GM18511 (cell line): ENCODE results near the gene MED12L.
A peak's percentile ranks its signal among the peaks of the same experiment; 100 is the strongest.

Source experiments
- ATAC-seq: cut with Tn5 transposase; IDR thresholded peaks from one replicate; pipeline ENCODE4 v1.9.1; 2021; ENCODE audit warnings: mild to moderate bottlenecking, moderate library complexity; ENCODE audit not compliant: unreplicated experiment

MED12L gene

DNA sequence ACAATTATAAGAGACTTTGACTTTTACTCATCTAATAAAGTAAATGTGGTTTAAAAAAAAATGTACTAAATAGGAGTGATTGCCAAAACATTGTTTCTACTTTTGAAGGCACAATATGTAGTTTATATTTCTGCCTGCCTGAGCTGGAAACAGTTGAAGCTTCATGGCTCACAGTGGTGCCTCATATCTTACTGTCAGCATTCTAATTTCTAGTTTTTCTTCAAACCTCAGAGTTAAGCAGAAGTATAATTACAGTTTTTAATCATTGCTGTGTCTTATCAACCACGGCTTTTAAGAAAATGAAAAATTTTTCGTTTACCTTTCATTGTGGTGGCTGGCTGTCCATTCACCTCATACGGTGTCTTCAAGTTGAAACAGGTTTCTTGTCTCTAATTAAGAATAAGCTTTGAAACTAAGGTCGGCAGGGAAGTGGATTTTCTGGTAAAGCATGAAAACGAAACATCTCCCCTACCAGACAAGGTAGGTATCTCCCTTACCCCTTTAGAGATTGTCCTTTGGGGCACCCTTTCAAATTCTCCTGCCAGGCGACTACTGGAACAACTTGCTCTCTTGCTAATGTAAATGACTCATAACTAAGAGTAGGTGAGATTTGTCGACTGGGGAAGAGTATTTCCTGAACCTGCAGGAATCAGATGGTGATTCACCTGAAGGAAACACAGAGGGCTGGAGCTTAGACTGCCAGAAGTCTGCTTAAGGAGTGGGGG lies 231.0 kb downstream of the MED12L start, which contains the start of gene GPR87:
TSS of gene GPR87 (minus strand) at position 554 of the 725 bp plus-strand sequence. CDS start 16,720 bp downstream, outside the sequence.
- ATAC-seq = peak; percentile 71

DNA sequence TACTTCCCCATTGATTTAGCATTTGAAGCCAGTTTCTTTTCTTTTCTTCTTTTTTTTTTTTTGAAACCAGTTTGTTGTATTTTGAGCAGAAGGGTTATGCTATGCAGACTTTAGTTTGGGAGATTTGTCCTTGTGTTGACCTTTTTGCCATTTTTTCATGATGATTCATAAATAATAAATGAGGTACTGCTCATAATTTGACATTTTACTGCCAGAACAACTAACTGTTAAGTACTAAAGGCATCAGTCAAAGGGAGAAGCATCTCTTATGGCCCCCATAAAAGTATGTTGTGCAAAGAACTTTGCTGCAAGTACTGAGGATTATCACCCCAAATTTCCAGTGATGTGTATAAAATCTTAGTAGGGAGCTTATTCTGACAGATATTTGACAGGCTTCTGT lies 232.8 kb downstream of the MED12L start:
- ATAC-seq = no peak

DNA sequence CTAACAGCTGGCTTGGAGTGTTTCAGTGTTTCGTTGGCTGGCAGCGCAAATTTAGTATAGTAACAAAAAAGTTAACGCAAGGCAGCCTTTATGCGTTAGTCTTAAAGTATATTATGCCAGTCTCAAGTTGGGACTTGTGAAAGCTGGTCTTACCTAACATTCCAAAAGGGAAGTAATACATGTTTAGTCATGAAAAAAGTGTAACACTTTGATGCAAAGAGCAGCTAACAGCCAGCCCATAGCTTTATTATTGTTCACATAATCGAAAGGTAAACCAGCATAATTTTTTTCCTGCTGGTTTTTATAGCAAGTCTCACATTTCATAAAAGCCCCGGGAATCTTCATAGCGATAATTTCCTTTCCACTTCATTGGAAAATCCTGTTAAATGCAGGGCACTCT lies 233.5 kb downstream of the MED12L start:
- no peak for ATAC-seq

DNA sequence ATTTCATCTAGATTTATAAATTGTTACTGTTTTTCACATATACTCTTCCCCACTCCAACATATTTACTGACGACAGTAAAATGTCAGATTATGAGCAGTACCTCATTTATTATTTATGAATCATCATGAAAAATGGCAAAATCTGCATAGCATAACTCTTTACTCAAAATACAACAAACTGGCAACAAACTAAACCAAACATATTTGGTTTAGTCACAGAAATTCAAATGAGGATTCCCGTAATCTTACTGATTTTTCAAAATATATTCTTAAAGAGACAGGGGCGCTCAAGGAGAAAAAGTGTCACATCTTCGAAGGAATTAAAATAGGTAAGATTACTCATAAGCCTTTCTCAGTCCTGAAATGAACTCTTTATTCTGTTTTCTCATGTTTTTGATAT lies 234.2 kb downstream of the MED12L start:
- no peak for ATAC-seq

DNA sequence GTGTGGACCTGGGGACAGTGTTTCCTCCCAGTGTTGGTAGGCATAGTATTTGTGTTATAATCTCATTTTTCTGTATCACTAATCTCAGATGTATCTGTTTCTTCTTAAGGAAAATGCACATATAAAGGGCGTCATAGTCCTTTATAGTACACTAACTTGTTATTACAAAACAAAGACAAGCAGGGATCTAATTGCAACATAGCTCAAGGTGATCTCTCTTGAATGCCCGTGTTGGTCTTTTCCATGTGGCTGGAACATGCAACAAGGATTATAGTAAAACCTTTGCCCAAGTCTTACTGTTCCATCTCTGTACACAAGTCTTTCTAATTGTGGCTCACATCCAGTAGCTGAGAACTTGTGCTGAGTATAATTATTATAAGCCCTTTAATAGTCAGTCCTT lies 234.7 kb downstream of the MED12L start:
- no peak for ATAC-seq

DNA sequence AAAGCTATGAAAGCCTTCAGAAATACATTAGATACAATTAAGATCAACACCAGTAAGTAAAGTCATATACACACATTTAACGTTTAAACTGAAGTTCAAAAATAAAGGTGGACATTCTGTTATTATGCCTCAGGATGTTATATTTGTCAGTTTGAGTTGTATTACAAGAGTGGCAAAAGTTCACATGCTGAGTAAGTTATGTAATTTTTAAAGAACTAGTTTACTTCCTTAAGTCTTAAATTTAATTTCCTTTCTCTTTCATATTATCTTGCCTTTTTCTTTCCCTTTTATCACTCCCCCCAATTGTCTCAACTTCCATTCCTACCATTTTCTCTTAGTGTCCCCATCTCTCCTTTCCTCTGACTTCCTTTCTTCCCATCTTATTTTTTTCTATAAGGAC lies 236.1 kb downstream of the MED12L start:
- no peak for ATAC-seq

DNA sequence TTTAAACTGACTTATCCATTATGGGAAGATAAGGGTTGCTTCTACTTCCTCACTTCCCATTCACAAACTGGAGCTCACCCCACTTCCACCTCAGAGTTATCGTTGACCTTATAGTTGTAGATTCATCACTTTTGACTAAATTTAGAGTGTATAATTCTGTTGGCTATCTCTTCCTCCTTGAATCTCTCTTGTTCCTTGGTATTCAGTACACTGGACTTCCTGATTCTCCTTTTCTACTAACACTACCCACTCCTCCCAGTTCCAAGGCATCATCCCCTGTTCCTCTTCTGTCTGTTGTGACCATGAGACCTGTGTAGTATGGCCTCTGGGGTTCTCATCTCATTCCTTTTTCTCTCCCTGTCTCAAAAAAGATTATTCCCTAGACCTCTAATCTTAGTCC lies 237.0 kb downstream of the MED12L start:
- ATAC-seq = no peak

DNA sequence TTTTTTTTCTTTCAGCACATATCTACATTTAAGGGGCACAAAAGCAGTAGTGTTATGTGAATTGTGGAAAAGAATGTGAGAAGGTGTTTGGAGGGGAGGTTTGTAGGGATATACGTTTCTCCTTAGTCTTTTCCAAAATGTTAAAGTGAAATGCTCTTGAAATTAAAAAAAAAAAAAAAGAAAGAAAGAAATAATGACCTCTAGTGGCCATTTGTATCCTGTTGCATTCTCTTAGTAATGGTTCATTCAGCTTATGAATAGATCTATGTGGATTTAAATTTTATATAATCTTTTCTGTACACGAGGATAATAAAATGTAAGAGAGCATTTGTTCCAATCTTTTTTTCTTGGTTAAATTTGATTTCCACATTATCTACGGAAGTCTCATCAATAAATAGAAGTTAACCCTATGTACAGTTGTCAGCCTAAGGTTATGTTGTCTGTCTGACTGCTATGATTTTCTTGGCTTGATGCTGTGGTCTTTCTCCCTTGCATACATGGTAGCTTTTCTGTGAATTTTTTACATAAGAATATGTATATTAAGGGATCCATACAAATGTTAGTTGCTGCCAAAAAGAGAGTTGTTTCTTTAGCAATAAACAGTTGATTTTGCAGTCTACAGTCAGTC lies 242.2 kb downstream of the MED12L start:
- ATAC-seq = no peak

DNA sequence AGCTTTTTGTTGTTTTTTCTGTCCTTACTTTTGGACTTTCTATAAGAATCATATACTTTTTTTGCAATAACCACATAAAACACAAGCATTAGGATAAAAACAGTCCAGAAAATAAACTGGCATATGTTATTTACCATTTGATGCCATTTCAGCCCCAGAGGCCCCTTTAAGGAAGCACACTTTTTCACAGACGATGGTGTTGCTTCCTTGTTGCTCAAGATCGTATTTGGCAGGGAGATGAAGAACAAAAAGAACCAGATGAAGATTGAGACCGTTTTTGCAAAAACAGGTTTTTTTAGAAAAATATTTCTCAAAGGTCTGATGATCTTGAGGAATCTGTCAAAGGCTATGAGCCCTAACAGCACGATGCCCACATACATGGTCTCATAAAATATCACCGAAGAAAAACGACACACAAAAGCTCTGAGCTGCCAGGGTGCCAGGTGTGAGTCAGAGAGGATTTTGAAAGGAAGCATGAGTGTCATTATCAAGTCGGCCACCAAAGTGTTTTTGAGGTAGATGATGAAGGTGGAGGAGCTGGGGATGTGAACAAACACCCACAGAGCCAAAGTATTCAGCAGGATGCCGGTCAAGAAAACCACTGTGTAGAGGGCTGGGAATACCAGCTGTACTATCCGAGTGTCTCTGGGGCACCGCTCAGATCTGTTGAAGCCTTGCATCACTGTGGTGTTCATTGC lies 243.0 kb downstream of the MED12L start:
- peak; percentile 52 for ATAC-seq

DNA sequence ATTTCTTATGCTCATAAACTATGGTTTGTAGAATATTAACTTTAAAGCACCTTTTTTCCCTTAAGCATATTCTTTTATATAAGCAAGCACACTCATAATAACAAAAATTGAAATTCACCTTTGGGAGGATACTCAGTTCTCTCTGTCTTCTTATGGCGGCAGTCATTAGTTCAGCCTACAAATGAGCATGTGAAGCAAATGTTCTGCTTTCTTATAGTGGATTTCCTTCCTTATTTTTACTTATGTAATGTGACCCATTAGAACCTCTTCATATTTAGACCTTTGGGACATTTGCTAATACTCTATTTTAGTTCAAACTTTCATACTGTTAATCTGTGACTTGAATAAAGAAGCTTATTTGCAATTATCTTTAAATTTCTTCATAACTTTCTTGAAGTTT lies 243.9 kb downstream of the MED12L start, which contains the start of gene P2RY13:
TSS of gene P2RY13 (minus strand) at position 187 of the 400 bp plus-strand sequence. CDS start at position 166, 21 bp downstream.
- no peak for ATAC-seq

DNA sequence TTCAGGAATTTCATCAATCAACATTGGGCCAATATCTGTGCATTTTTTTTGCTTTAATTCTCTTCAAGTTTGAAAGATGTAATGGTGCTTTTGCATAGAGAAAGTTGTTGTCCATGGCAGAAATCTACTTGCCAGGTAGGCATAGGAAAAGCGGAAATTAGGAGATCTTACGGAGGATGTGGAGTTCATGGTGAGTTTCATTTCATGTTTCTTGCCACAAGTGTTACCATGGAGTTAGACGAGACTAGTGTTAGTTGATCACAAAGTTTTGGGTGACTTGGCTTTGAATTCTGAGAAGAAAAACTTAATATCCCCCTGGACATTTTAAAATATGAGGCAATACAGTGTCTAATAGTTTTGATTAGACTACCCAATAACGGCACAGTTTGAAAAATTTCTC lies 244.9 kb downstream of the MED12L start:
- no peak for ATAC-seq

DNA sequence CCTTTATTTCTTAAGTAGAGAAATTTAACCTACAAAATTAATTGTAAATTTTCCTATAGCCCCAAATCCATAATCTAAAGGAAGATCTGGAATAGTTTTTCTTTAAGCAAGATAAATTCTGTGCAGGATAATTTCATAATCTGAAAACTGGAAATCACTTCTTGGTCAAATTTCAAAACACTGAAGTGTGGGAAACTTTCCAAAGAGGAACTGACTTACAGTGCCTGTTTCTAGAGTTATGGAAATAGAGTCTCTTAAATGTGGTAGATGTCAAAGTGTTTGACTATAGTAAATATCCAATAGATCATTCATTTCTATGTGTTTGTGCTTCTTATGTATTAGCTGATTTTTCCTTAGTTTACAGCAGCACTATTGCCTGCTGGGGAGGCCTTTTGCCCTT lies 245.4 kb downstream of the MED12L start:
- ATAC-seq = no peak

DNA sequence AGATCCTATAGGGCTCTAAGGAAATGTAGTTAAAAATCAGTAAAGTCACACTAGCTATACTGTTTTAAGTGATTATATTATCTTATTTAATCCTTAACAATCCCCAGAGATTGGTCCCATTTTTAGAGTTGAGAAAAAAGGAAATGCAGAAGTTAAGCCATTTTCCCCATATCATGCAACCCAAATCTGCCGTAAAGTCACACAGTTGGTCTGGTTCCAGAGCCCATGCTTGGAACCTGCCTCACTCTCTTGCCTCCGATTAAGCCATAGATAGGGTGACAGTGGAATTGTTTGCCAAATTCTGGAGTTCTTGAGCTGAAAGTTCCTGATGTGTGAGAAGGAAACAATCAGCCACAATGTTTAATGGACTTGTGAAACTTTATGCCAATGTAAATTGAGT lies 246.2 kb downstream of the MED12L start:
- ATAC-seq = no peak

DNA sequence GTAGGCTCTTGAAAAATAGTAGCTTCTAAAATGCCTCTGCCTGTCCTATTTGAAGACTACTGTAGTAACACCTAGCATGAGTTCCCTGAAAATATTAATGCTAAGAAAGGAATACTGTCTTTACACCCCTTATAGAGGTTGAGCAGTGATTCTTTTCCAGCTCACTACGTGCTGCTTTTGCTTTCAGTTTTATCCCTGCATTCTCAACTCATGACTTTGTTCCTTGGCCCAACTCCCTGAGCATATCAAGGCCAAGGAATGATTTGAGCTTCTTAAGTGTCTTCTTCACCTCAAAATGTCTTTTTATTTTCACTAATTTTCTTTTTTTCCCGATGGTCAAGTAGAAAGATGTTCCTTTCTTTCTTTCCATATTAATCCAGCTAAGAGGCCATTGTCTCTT lies 260.4 kb downstream of the MED12L start:
- ATAC-seq = no peak

DNA sequence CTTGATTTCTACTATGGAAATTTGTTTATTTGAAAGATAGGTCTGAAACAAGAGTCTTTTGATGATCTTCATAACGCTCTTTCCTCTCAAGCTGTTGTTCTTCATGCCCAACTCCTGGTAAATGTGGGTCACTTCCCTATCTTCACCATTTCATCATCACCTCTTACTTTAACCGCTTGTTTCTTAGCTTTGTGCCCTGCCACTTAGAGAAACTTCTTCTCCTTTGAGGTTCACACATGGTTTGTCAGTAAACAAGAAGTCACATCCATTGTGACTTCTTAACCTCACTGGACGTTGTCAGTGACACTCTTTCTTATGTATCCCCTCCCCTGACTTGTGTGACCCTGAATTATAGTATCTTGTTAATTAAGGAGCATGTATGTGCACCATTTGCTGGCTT lies 260.8 kb downstream of the MED12L start:
- ATAC-seq = no peak

DNA sequence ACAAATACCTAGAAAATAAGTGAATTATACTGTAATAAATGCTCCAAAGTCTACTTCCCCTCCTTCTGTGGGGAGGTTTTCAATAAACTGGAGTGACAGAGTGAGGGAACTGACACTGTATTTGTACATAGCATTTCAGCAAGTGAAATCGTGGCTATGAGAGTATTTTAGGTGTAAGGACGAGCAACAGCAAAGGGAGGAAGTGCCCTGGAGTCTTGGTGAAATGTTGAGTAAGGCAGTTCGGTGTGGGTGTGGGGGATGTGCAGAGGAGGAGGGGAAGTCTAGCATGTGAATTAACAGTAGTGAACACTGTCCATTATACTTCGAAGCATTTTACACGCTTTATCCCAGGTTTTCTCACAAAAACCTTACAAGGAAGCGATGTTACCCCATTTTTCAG lies 262.0 kb downstream of the MED12L start:
- no peak for ATAC-seq

DNA sequence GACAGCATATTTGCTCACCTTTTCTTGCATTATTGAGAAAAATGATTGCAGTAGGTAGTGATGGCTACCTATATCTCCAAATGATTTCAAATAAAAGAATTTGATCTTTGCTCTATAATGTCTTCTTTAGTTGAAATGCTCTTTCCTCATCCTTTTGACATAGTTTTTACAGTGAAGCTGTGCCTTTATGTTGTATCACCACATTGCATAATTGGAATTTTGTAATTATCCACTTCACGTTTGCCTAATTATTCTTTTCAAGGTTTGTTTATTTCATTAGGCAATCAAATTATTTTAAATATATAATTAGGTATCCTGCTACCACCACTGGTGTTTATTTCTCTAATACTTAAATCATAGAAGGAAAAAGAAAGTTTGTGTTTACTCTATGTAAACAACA lies 265.2 kb downstream of the MED12L start:
- no peak for ATAC-seq

DNA sequence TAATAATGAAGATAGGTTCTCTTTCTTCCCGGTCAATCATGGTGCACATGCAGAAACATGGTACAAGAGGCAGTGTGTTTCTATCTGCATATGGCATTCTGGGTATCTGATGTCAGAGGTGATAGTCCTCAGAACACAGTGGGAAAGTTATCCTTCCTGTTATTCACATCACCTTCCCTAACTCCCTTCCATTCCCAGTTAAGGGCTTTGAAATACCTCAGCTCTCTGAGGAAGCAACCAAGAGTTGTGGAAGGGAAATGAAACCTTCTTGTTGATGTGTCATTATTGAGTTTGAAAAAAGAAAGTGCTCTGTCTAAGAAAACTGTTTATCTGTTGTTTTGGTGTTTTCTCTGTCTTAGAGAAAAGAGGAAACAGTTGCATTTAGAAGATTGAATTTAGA lies 265.8 kb downstream of the MED12L start:
- peak; percentile 81 for ATAC-seq

DNA sequence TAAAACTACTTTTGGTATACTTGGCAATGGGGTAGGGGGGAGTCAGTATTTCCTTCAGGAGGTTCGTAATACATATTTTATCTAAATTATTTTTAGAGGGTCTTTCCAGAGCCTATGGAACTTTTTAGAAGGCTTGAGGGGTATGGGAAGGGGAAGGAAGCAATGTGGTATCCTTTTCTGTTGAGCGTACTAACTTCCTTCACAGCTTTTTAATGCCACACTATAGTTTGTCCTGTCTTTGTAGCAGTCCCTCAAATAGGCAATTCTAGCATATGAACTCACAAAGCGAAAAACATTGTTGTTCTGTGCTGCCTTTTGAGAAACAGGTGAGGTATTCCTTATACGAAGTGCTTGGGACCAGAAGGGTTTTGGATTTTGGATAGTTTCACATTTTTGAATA lies 266.2 kb downstream of the MED12L start:
- peak; percentile 35 for ATAC-seq

DNA sequence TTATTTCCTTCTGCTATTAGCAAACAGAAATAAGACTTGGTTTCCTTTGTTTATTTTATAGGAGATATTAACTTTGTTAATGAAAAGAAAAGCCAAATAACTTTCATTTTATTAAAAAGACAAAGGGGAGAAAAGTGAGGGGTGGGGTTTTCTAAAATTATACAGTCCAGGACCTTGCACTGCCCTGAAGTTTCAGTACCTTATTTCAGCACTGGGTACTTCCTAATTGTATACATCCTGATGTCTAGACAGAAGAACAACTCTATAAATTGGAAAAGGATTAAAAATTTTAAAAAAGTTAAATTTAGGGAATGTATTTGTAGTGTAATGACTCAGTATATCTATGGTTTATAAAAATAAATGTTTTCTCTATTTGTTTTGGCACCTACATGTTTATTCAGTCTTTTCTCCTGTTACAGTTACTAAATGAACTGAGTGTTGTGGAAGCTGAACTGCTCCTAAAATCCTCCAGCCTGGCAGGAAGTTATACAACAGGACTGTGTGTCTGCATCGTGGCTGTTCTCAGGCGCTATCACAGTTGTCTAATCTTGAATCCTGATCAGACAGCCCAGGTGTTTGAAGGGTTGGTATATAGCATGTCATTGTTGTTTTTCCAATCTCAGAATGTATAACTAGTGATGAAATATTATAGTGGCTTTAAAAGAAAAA lies 271.5 kb downstream of the MED12L start:
- ATAC-seq = no peak

DNA sequence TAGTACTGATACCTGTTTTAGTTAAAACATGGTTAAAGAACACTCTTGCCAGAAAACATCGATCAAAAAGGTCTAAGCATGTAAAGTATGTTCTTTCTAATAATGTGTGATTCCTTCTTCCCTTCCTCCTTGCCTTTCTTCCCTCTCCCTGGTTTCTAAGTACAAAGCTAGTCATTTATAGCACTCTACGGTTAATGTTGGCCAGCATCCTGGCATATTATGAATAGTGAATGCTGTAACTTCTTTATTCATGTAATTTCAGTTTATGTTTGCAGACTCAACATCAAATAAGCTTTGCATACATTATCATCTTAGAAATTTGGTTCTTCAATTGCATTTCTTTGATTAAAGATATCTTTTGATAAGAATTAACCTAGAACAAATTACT lies 272.0 kb downstream of the MED12L start:
- ATAC-seq = no peak
